Upper lobe of left lung (tissue), 4 donors: ENCODE results near the gene TMBIM4.

Source experiments
- CTCF ChIP-seq, 6 experiments: fragments of 450-650 bp in 4 of 6; fragments of 200-600 bp in 2 of 6; sonication (generic) in 2 of 6; IDR thresholded peaks; one replicate each; pipeline ENCODE4 v1.5.1; 2016 to 2019; ENCODE audit warnings: antibody characterized with exemption in 6 of 6
- EP300 ChIP-seq, 4 donors: sonication (generic); formaldehyde crosslinking; IDR thresholded peaks; one replicate each; pipeline ENCODE4 v1.5.1; 2017; ENCODE audit warnings: antibody characterized with exemption in 4 of 4, control low read depth in 2 of 4
- POLR2A ChIP-seq, 4 donors: fragments of 450-650 bp; IDR thresholded peaks; one replicate each; pipeline ENCODE4 v1.5.1; 2016 to 2017; ENCODE audit warnings: antibody characterized with exemption in 4 of 4, mild to moderate bottlenecking in 2 of 4
- POLR2AphosphoS5 ChIP-seq, 2 donors: sonication (generic); formaldehyde crosslinking; IDR thresholded peaks; one replicate each; pipeline ENCODE4 v1.5.1; 2017; ENCODE audit warnings: antibody characterized with exemption in 2 of 2

DNA sequence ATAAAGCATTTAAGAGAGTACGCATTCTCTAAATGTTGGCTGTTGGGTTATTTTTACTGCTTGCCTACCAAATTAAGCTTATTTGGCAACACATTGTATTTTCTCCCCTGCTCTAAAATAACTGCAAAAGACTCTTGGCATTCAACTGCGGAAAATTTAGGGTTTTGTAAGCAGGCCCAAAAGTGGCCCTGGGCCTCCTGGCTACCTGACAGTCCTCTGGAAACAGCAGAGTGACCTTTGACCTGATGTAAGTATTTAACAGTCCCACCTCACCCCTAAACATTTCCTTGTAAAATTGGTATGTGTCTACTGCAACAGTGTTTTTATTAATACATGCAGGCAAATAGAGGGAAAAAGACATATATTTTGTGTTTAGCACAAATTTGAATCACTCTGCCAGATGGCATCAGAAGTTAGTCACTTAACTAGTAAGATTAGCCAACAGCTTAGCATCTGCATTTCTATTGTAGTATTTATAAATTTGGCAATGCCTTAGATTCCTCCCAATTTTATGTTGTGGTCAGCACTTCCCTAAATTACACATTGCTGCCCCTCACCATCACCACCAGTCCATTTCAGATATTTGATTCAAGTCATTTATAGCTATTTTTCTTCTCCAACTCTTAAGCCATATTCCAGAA lies 50.4 kb downstream of the TMBIM4 start:
- no peak for TF ChIP-seq EP300 (IDR thresholded peaks at IDR 0.05)
- no peak for TF ChIP-seq POLR2A (IDR thresholded peaks at IDR 0.05)
- no peak for TF ChIP-seq POLR2AphosphoS5 (IDR thresholded peaks at IDR 0.05)
- no peak for TF ChIP-seq CTCF (IDR thresholded peaks at IDR 0.05)
